Skin of body (tissue), 2 donors: ENCODE data around the gene RNF121. TPM values are rescaled to one million over a fixed set of nuclear protein-coding genes. Genes with fewer than 3 reads are reported as not detected.

Experiments
- DNase-seq: peaks from one replicate; lab custom pipeline; 2025; lab: John Stamatoyannopoulos, UW
- total RNA-seq: library from RNA; depleted of rRNA; stranded (reverse); fragments of >200 nt; gene quantifications from one replicate; pipeline ENCODE4 v1.2.3, GENCODE V29; 2014

RNF121 gene
- total RNA-seq, 1 donor from 2014 or later, result 23.7 TPM

GRCh38 chr11:72004515-72005346 is 75.9 kb downstream of the RNF121 start:
- no peak for DNase-seq

- DNase-seq, result no peak
Observed at GRCh38 chr11:72005347-72006260, 76.8 kb downstream of the RNF121 start.

- no peak for DNase-seq
Observed at GRCh38 chr11:72006309-72007088, 77.7 kb downstream of the RNF121 start.

GRCh38 chr11:72007089-72007476 is 78.2 kb downstream of the RNF121 start:
- DNase-seq, result no peak

- DNase-seq, result no peak
Observed at GRCh38 chr11:72007587-72007986, 78.7 kb downstream of the RNF121 start.

GRCh38 chr11:72008728-72009127 is 79.9 kb downstream of the RNF121 start:
- no peak for DNase-seq

- DNase-seq, result no peak
Observed at GRCh38 chr11:72009156-72009555, 80.3 kb downstream of the RNF121 start.

- no peak for DNase-seq
Observed at GRCh38 chr11:72010529-72011233, 81.8 kb downstream of the RNF121 start.

- no peak for DNase-seq
Observed at GRCh38 chr11:72012091-72012630, 83.3 kb downstream of the RNF121 start.

GRCh38 chr11:72012897-72013721 is 84.3 kb downstream of the RNF121 start:
- peak; percentile 11 for DNase-seq

GRCh38 chr11:72013765-72014711 is 85.2 kb downstream of the RNF121 start:
- DNase-seq, result no peak

- DNase-seq, result no peak
Observed at GRCh38 chr11:72014761-72015320, 86.0 kb downstream of the RNF121 start.

GRCh38 chr11:72015511-72016061 is 86.7 kb downstream of the RNF121 start:
- DNase-seq, result no peak

GRCh38 chr11:72018171-72018570 is 89.3 kb downstream of the RNF121 start:
- no peak for DNase-seq

GRCh38 chr11:72023335-72023734 is 94.5 kb downstream of the RNF121 start:
- DNase-seq, result no peak

GRCh38 chr11:72024069-72024754 is 95.4 kb downstream of the RNF121 start:
- DNase-seq, result no peak

- no peak for DNase-seq
Observed at GRCh38 chr11:72026090-72026489, 97.2 kb downstream of the RNF121 start.
